GM12891 (cell line): ENCODE data around the gene NBPF1.
"Not testable (repeated sequence)": the region's sequence is repeated elsewhere in the genome, so short reads cannot be mapped to it uniquely, and the experiment has no call there.

Source experiments
- POLR2A ChIP-seq: IDR thresholded peaks from 2 replicates; pipeline ENCODE4 v1.6.1; 2011; ENCODE audit warnings: low read depth, low read length, control low read depth
- POLR2AphosphoS5 ChIP-seq: IDR thresholded peaks from 2 replicates; pipeline ENCODE4 v1.6.1; 2011; ENCODE audit warnings: low read depth, low read length, control low read depth
- TAF1 ChIP-seq: IDR thresholded peaks from 2 replicates; pipeline ENCODE4 v1.6.1; 2011; ENCODE audit warnings: low read depth, low read length, control low read depth

DNA sequence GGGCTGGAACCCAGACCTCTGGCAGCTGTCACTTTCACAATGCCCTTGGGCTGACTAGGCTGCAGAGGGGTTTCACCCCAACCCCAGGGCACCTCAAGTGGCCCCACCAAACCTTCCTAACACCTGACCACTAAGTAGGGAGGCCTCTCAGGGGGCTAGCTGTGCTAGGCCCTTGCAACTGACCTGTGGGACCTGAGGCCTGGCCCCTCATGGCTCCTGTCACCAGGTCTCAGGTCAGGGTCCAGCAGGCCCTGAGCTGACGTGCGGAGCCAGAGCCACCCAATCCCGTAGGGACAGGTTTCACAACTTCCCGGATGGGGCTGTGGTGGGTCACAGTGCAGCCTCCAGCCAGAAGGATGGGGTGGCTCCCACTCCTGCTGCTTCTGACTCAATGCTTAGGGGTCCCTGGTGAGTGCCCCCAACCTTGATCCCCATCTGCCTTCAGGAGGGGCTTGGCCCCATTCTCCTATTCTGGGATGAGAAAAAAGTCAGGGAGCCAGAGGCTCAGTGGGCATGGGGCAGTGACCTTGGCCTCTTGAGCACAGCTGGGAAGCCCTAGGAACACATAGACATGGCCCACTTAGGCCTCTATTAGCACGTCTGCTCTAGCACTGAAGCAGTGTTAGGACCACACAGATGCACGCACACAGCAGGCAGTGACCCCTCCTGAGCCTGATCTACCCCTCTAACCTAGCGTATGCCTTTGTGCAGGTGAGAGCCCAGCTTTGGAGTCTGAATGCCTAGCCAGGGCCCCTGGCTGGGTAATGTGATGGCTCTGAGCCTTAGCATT is 32.1 kb upstream of the NBPF1 start:
- not testable (repeated sequence) for TF ChIP-seq POLR2AphosphoS5, POLR2A, TAF1
